ENCODE measurements around the gene NUTM2F.
"Not testable (repeated sequence)": the region's sequence is repeated elsewhere in the genome, so short reads cannot be mapped to it uniquely, and the experiment has no call there.

The NUTM2F gene

GRCh38 chr9:94317949-94318657 is 10.3 kb downstream of the NUTM2F start:
- not testable (repeated sequence) for DNase-seq (ENCODE audit: low read depth, low spot score); H3K27ac ChIP-seq

- not testable (repeated sequence) for H3K27ac ChIP-seq; DNase-seq (ENCODE audit: low read depth, low spot score)
These were observed 12.2 kb downstream of the NUTM2F start for GRCh38 chr9:94316236-94316635.

GRCh38 chr9:94315034-94315984 is 13.1 kb downstream of the NUTM2F start:
- H3K27ac ChIP-seq; DNase-seq (ENCODE audit: low read depth, low spot score): not testable (repeated sequence)

- no peak for DNase-seq (ENCODE audit: low read depth, low spot score)
- no peak overlapping the region for H3K27ac ChIP-seq
These were observed 25.1 kb downstream of the NUTM2F start for GRCh38 chr9:94303321-94303720.

- H3K27ac ChIP-seq: no peak overlapping the region
- DNase-seq (ENCODE audit: low read depth, low spot score): no peak
These were observed 26.0 kb downstream of the NUTM2F start for GRCh38 chr9:94302426-94302825.

- no peak for DNase-seq (ENCODE audit: low read depth, low spot score)
- no peak overlapping the region for H3K27ac ChIP-seq
These were observed 26.9 kb downstream of the NUTM2F start for GRCh38 chr9:94301583-94301982.

- DNase-seq (ENCODE audit: low read depth, low spot score): no peak
- no peak overlapping the region for H3K27ac ChIP-seq
These were observed 27.8 kb downstream of the NUTM2F start for GRCh38 chr9:94300470-94301301.

GRCh38 chr9:94298949-94299599 is 29.4 kb downstream of the NUTM2F start:
- H3K27ac ChIP-seq: no peak overlapping the region
- DNase-seq (ENCODE audit: low read depth, low spot score): no peak

GRCh38 chr9:94289691-94290090 is 38.8 kb downstream of the NUTM2F start:
- no peak for DNase-seq (ENCODE audit: low read depth, low spot score)
- H3K27ac ChIP-seq: no peak overlapping the region

GRCh38 chr9:94287877-94288513 is 40.4 kb downstream of the NUTM2F start:
- no peak for DNase-seq (ENCODE audit: low read depth, low spot score)
- H3K27ac ChIP-seq: no peak overlapping the region

GRCh38 chr9:94286116-94286515 is 42.3 kb downstream of the NUTM2F start:
- no peak overlapping the region for H3K27ac ChIP-seq
- no peak for DNase-seq (ENCODE audit: low read depth, low spot score)

GRCh38 chr9:94281101-94281500 is 47.3 kb downstream of the NUTM2F start:
- H3K27ac ChIP-seq: no peak overlapping the region
- DNase-seq (ENCODE audit: low read depth, low spot score): no peak

GRCh38 chr9:94280409-94280989 is 47.9 kb downstream of the NUTM2F start:
- no peak overlapping the region for H3K27ac ChIP-seq
- no peak for DNase-seq (ENCODE audit: low read depth, low spot score)

GRCh38 chr9:94277885-94278536 is 50.4 kb downstream of the NUTM2F start:
- DNase-seq (ENCODE audit: low read depth, low spot score): no peak
- peak overlapping the region; percentile 91 for H3K27ac ChIP-seq

GRCh38 chr9:94277029-94277428 is 51.4 kb downstream of the NUTM2F start:
- not testable (repeated sequence) for DNase-seq (ENCODE audit: low read depth, low spot score); H3K27ac ChIP-seq

- no peak overlapping the region for H3K27ac ChIP-seq
- DNase-seq (ENCODE audit: low read depth, low spot score): no peak
These were observed 58.4 kb downstream of the NUTM2F start for GRCh38 chr9:94270009-94270408.

GRCh38 chr9:94269264-94269663 is 59.2 kb downstream of the NUTM2F start:
- no peak overlapping the region for H3K27ac ChIP-seq
- no peak for DNase-seq (ENCODE audit: low read depth, low spot score)
